Stimulated activated CD4-positive, alpha-beta T cell treated with anti-CD3 and anti-CD28 coated beads, Interleukin-1b, Interleukin-23, amount 100 ng/mL, for 24 hours (primary cell): Measurements from ENCODE around the gene FGF12.

Experiments used
- DNase-seq, 4 experiments: peaks; one replicate each; pipeline ENCODE4 v3.0.0-alpha.2; 2020; ENCODE audit warnings: low read depth in 4 of 4, low spot score in 1 of 4

FGF12 gene

DNA sequence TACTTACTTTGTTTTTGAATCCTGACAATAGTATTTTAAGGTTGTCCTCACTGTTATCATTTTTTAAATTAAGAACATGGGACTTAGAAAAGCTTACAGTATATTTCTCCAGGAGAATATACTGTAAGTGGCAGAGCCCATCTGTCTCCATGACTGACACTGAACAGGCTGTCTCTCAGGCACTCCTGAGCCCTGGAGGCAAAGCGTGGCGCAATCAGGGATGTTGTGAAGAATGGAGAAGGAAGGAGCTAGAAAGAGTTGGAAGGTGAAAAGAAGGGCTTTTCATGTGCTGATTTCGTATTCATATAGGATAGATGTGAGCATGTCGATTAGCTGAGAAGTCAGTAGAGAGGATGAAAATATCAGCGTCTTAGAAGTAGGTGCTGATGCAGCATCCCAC is 41.5 kb downstream of the FGF12 start:
- no peak for DNase-seq

DNA sequence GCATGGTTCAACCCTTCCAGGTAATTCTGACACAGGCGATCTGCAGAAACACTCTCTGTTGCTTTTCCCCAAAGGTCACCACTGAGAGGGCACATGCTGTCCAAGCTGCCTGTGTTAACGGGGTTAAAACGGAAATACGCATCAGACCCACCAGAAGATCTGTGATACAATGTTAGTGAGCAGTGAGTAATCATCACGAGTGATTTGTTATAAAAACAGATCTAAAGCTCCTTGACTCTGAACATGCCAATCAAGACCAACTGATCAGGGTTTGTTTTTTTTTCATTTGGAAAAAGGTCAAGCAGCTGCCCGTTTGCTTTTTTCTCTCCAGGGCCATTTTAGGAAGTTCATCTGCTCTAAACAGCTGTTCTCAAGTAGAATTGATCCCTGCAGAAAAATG is 43.2 kb downstream of the FGF12 start:
- DNase-seq = no peak

DNA sequence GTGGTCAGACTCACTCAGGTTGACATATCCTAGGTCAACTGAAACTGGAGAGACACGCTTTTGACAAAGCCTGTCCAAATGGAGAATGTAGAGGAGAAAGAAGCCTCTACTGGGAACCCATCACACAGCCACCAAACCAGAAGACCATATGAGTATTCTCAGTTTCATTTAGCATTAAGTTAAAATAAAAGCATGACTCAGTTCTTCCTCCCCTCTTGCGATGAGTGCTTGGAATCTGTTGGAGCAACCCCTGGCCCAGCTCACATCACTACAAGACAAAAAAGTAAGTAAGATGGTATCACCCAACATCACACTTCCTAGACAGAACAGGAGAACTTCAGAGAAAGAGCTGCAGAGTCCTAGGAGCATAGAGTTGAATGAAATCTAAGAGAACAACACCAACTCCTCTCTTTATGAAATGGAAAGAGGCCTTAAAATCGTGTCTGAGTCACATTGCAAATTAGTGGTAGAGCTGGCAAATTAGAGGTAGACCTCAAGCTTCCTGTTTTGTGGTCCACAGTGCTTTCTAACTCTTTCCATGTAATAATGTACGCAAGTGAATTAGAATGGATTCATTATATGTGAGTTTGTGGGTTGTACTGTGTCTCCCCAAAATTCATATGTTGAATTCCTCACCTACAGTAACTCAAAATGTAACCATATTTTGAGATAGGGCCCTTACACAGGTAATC is 51.2 kb downstream of the FGF12 start:
- no peak for DNase-seq

DNA sequence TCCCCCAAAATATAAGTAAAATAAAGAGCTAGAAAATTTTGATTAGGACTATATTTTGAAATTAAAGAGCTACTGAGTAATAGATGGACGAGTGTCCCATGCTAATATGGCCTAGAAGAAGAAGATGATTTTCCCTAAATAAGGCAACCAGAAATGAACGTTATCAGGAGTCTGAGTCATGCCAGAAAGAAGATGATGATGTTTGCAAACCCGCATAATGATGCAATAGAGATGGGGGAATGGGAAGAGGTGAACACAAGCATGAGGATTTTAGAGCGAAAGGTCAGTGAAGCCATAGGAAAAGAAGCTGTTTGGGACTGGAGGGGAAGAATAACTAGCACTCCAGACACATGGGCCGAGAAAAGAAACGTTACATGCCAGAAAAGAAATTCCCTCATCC is 71.7 kb downstream of the FGF12 start:
- no peak for DNase-seq

DNA sequence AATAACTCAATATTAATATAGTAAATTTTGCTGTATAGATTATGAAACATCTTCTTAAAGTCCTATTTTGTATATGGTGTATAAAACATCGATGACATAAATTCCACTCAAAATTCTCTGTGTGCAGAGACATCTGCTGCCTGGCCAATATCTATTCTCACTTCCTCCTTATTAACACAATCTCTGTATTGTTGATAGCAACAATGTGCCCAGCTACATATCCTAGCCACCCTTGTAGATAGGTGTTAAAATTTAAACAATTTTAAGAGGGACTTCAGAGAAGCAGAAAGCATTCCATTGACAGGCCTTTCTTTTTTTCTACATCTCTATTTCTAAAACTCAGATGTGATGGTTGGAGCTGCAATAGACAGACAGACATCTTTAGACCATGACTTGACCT is 72.3 kb downstream of the FGF12 start:
- DNase-seq = no peak

DNA sequence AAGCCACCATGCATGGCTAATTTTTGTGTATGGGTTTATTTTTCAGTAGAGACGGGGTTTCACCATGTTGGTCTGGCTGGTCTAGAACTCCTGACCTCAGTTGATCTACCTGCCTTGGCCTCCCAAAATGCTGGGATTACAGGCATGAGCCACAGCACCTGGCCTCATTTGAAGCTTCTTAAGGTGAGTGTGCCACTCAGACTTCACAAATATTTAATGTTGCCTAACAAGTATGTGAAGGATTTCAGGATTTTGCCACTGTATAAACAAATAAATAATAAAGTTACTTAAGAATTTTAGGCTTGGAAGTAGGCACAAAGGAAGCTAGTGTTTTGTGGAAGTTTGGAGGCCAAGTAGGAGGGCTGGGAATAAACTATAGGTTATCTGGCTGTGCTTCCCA is 73.5 kb downstream of the FGF12 start:
- DNase-seq = no peak

DNA sequence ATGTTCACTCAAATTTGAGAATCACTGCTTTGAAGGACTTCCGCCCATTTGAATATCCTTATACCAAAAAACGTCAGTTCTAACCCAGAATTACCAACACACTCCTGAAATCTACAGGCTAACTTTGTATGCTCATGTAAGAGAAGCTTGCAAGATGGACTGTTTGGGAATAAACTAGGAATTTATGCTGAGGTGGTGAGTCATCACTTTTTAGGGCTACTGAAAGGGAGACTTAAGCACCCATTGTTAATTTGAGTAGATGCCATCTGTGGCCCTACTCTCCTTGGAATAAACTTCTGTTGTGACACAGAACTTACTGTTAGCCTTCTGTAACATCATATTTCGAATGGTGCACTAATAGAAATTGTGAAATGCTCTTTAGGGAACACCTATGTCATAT is 74.6 kb downstream of the FGF12 start:
- DNase-seq = no peak

DNA sequence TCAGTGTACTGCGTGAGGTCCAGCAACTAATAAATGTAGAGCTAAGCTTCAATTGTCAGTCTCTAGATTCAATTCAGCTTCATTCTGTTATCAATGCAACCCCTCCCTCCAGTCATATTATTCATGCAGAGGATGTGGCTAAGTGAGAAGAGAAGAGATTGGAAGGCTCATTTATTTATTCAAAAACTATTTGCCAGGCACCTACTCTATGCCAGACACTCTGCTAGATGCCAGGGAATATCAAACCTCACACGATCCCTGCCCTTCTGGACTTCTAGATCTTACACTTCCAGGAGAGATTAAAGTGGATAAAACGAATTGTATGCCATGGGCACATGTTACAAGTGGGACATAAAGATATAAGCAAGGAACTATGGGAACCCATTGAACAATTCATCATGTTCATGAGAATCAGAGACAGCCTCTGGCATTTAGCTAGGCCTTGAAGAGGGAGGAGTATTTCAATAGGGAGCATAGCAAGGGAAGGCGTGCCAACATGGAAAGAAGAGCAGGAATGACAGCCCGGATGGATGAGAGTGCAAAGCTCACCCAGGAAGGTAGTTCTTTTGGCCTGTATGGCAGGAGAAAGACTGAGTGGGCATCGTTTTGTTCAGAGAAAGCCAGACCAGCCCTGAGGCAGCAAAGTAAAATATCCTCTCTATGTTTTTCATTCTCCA is 75.4 kb downstream of the FGF12 start:
- no peak for DNase-seq

DNA sequence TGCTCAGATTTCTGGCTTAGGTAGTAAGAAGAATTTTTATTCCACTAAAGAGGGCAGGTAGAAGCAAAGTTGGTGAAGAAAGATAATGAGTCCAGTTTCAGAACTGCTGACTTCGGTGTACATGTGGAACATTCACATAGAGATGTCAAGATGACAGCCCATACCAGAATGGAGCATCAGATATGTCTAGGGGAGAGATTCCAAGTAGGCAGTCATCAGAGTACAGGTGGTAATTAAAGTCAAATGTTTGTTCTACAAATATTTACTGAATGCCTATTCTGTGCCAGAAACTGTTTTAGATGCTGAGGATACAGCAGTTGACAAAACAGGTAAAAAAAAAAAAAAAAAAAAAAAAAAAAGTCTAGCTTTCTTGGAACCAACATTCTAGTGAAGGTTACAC is 81.9 kb downstream of the FGF12 start:
- no peak for DNase-seq

DNA sequence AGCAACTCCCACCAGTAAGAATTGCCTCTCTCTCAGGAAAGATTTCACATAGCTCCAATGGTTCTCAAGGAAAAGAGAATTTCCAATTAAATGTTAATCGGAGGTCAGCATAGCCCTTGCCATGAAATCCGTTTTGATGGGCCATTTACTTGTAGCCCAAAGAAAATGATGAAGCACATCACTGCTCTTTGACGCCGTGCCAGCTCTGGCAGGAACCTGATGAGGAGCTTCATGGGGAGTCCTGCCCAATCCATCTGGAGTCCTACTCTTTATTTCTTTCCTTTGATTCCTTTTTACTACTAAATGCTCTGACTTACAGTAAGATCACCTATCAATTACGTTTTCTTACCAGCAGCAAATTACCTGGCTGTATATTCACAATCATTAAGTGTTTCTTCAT is 84.7 kb downstream of the FGF12 start:
- no peak for DNase-seq

DNA sequence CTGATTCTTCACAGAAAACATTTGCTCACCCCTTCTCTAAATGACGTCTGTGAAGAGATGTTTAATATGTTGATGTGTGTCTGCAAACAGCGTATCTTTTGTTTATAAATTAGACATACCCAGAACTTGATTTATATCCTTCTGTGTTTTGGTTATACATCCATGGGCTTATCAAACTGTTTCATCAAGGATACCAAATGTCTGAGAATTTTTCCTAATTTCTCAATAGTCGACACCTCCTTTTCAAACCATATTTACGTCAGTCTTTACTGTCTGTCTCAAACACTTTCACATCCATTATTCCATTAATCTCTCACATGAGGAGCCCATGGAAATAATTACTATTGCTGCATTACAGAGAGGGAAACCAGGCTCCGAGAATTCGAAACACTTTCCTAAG is 85.4 kb downstream of the FGF12 start:
- DNase-seq = no peak

DNA sequence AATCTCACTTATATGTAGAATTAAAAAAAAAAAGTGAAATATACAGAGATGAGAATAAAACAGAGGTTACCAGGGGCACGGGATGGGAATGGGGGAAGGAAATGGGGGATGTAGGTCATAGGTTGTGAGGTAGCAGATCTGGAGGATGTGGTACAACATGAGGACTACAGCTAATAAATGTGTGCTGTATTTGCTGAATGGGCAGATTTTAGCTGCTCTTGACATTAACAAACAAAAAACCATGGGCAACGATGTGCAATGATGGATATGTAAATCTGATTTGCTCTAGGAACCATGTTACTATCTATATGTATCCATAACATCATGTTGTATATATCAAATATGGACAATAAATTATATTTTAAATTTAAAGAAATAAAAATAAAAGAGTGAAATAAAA is 87.4 kb downstream of the FGF12 start:
- DNase-seq = no peak

DNA sequence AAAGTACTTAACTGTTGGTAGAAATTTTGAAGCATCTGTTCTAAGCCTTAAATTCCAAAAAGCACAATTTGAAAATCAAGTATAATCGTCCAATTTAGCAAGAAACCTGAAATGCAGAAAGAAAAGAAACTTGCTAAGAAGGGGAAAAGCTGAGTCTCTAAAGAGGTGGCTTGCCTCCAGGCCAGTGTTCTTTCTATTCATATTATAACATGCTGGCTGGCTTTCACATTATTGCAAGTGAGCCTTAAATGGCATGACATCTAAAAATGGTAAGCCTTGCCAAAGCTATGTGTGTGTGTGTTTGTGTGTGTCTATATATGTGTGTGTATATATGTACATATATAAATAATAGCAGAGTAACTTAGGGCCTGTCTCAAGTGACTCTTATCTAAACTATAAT is 89.5 kb downstream of the FGF12 start:
- no peak for DNase-seq

DNA sequence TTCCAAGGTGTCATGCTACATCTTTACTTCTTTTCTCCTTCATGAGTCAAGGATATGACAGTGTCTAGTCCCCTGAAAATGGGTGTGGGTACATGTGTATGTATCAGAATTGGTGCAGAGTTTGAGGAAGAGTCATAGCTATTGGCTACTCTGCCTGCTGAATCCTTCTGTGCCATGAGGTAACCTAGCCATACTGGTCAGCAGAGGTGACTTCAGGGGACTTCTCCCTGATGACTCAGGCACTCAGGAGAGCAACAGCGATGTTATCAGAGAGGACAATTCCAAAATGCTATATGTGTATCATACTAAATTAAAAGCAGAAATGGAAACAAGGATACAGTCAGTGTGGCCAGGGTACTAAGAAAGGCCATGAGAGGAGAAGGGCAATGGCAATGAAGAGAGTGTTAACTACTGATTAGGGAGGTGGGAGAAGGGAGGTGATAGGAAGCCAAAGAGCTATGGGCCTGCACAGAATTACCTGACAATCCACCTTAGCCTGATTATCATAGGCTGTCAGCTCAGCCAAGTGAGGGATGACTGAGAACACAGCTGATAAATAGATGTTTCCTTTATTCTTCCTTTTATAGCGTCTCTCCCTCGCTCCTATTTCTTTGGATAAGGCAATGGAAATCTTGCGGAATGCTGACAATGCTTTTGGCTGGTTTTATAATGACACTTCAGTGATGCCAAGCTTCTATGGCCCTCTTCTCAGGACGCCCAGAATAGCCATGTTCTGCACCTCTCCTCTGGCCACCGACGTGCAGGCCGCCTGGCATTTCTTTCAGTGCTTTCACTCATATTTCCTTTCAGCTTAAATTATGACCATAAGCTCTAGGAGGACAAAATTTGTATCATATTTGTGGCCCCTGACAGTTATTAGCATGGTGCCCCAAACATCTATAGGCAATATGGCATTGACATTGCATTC is 90.6 kb downstream of the FGF12 start:
- no peak for DNase-seq

DNA sequence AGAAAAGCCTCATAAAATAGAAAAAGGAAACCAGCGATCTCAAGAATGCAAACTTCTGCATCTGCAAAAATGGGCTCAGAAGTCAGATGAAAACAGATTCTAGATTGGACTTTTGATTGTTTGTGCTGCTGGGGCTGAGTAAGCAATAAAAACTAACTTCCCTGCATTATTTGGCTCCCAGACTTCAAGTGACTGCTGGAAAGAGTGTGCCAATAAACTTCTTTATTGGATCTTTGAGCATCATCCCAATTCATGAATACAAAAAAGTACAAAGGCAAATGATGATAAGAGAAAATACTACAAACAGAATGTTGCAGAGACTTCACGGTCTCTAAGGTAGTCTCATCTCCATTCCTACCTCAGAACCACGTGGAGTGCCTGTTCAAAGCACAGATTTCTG is 97.9 kb downstream of the FGF12 start:
- no peak for DNase-seq

DNA sequence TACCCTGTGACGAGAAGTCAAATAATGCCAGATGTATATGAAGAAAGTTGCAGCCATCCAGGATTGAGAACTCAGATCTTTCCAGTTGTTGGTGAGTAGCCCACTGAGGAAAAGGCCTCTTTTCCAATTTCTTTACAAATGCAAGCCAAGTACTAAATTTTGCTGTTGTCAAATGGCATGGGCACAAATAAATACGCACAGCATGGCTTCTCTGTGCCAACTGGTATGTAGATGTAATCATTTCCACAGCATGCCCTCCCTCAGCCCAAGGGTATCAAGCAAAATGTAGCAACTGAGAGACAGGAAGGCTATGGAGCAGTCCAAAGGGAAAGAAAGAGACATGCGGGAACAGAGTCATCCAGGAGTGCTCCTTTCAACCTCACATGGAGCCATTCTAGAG is 105.4 kb downstream of the FGF12 start:
- DNase-seq = no peak

DNA sequence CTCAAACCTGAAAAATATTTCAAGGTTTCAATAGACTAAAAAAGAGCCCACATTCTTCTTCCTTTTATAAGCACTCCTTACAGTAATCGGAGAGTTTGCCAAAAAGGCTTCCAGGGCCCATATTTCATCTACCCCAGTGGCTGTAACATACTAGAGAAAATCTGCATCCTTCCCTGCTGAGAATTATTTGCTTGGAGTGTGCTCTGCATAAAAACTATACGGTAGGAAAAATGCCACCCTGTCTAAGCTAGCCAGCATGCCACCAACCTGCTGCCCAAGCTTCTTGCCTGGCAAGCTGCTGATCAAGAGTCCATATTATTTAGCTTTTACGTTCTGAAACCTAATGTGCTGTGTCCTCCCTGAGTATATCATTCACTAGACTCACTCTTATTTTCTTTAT is 107.1 kb downstream of the FGF12 start:
- no peak for DNase-seq

DNA sequence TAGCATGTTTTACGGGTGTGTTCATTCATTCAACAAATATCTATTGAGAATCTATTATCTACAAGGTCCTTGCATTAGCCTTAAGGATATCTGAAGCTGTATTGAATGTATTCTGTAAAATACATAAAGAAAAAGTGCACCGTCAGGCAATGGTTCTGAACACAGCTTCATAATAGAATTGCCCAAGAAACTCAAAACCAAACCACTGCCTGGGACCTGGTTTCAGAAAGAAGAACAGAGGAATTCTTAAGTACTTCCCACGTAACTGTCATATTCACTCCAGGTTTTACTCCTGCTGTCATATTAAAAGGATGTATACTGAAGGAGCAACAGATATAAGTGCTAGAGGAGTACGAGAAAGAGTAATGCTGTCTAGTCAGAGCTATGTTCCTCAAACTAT is 115.9 kb downstream of the FGF12 start:
- DNase-seq = no peak

DNA sequence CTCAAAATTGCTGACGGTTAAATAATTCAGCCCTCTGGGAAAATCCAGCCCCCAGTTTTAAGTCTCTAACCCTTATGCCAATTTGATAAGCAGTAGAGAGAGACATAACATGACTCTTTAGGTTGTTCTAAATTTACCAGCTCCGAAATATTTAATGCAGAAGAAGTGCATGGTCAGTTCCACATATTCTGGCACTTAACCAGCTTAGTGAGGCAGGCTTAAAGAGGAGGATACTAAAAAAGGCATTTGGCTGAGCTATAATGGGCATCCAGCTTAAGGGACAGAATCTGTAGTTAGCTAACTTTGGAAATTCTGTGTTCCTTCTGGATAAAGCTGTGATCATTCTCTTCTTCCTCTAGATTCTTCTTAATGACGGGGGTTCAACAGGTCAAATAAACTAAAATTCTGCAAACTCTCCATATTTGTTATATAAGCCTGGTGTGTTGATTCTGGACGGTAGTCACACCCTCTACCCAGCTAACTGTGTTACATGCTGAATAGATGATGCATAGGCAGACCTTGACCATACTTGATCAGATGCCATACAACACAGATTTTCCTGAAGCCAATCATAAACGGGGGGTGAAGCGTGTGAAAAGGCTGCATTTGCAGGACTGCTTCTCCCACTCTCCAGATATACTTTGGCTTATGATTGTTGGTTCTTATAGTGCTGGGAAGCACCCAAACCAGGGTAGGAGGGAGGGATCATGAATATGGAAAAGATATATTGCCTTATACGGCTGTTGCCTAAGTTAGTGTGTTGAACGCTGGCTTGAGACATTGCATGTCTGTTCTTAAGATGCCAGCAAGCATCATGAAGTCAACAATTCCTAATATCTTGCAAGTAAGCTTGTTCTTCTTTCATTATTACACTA is 118.4 kb downstream of the FGF12 start:
- DNase-seq = no peak

DNA sequence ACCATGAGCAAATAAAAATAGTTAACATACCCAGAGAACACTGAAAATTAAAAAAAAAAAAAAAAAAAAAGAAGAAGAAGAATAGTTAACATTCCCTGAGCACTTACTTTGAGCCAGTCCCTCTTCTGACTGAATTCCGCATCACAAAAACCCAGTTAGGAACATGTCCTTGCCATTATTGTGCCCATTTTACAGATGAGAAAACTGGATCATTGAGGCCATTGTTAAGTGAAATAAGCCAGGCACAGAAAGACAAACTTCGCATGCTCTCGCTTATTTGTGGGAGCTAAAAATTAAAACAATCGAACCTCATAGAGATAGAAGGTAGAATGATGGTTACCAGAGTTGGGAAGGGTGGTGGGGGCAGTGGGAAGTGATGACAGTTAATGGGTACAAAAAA is 119.5 kb downstream of the FGF12 start:
- no peak for DNase-seq

DNA sequence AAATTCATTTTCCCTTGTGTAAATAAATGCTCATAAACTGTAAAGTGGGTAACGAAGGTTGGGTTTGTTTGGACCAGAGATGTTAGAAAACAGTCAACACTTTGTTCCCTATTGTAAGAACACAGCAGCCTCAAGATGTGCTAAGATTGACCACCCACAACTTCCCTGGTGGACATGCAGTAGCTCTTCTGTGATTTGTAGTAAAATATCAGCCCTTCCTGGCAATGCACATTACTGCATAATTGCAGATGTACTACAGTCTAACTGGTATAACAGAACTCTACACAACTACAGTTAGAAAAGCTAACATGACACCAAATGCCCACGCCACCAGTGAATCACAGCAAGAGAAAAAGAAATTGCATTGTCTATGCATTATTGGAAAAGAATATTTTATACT is 129.4 kb downstream of the FGF12 start:
- DNase-seq = no peak
